Fibroblast of mammary gland (primary cell): ENCODE data around the gene SPTBN5.

Experiments used
- DNase-seq: peaks from one replicate; pipeline ENCODE4 v3.0.0-alpha.2; 2010; ENCODE audit warnings: low read depth
- H3K4me3 ChIP-seq: 2 replicates; pipeline ENCODE4 v1.5.1; 2011; ENCODE audit warnings: low read depth, mild to moderate bottlenecking, low read length, moderate library complexity; ENCODE audit not compliant: control insufficient read depth
- CTCF ChIP-seq: conservative IDR thresholded peaks from 2 replicates; pipeline ENCODE4 v1.5.1; 2011; ENCODE audit warnings: low read depth, low read length, inconsistent platforms; ENCODE audit not compliant: control insufficient read depth, insufficient read depth

Gene SPTBN5

GRCh38 chr15:41821831-41822230, 72.0 kb downstream of the SPTBN5 start:
- DNase-seq = no peak
- no peak for TF ChIP-seq CTCF
- no peak overlapping the region for H3K4me3 ChIP-seq

- no peak for TF ChIP-seq CTCF
- DNase-seq = no peak
These were observed 72.9 kb downstream of the SPTBN5 start for GRCh38 chr15:41820791-41821423.

DNA sequence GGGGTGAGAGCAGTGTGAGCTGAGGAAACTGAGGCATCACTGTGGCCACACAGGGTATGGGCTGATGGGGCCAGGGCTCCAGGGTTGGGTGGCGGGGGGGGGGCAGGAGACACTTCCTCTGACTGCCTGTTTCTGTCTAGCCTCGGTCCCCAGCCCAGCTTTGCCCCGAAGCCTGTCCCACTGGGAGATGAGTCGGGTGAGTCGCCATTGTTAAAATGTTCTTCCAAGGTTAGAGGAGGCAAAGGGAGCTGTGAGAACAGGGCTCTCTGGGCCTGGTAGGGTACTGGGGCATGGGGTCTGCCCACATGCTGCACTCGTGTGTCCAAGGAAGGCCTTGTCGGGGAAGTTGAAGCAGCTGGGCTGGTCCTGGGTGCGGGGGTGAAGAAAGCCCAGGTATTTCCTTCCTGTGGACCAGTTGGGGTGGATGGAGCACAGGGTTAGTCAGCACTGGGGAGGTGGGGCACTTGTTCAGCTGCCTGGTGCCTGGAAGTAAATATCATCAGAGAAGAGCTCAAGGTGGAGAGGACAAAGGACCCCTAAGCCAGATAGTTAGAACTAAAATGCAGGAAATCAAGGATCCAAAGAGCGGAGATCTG, 74.3 kb downstream of the SPTBN5 start:
- no peak for TF ChIP-seq CTCF
- no peak overlapping the region for H3K4me3 ChIP-seq
- peak; percentile 12 for DNase-seq

More at GRCh38 chr15:41820791-41821423, 72.9 kb downstream of the SPTBN5 start:
- H3K4me3 ChIP-seq = no peak overlapping the region

DNA sequence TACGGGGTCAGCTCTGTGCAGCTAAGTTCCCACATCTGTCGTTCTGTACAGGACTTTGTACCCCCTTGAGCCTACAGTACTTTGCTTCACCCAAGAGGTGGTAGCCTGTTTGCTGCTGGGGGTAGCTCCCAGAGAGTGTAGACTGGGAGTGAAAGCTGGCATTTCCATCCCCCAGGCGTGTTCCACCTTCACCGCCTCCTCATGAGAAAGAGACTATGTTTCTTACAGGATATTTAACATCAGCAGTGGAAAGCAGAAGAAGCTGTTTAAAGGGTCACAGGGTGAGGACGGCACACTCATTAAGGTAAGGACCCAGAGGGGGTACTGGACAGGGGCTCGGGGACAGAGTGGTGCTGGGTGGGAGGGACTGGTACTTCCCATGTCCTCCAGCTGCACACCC, 76.1 kb downstream of the SPTBN5 start:
- no peak for DNase-seq
- no peak for TF ChIP-seq CTCF
- no peak overlapping the region for H3K4me3 ChIP-seq

- no peak overlapping the region for H3K4me3 ChIP-seq
- no peak for DNase-seq
- TF ChIP-seq CTCF = no peak
These were observed 76.5 kb downstream of the SPTBN5 start for GRCh38 chr15:41817327-41817726.

DNA sequence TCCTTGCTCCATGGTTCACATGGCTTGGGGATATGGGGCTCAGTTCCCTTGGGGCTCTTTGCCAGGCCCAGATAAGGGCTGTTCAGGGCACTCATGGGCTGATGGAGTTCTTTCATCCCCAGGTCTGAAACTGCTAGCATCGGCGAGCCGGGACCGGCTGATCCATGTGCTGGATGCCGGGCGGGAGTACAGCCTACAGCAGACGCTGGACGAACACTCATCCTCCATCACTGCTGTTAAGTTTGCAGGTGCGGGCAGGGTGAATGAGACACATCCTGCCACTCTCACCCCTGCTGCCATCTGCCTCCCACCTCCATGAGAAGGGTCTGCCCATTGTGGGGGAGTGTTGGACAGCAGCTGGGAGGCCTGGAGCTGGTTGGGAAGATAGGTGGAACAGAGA, 77.1 kb downstream of the SPTBN5 start:
- H3K4me3 ChIP-seq = no peak overlapping the region
- no peak for DNase-seq
- TF ChIP-seq CTCF = no peak
